HCEC 1CT (cell line): ENCODE measurements around the gene ENC1.

ENCODE experiments used
- DNase-seq: peaks from one replicate; pipeline ENCODE4 v3.0.0-alpha.2; 2017

Gene ENC1

GRCh38 chr5:74630453-74631066, 10.0 kb downstream of the ENC1 start:
- DNase-seq: peak; percentile 91

- DNase-seq: no peak
These were observed 11.2 kb downstream of the ENC1 start for GRCh38 chr5:74629326-74629725.

DNA sequence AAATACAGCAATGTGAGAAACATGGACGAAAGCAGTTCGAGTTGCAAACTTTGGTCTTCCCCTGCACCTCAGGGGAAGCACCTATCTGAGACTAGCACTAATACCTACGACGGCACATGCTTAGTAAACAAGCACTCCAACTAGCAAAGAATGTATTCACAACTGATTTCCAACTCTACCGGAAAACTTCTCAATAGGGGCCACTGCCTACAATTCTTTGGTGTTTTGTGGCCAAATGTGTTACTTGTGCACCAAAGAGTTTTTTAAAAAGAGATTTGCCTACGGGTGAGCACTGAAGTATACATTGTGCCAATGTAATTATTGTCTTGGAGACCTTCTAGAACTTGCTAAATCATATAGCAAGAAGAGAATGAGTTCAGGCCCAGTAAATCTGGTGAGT, 12.2 kb downstream of the ENC1 start:
- no peak for DNase-seq

DNA sequence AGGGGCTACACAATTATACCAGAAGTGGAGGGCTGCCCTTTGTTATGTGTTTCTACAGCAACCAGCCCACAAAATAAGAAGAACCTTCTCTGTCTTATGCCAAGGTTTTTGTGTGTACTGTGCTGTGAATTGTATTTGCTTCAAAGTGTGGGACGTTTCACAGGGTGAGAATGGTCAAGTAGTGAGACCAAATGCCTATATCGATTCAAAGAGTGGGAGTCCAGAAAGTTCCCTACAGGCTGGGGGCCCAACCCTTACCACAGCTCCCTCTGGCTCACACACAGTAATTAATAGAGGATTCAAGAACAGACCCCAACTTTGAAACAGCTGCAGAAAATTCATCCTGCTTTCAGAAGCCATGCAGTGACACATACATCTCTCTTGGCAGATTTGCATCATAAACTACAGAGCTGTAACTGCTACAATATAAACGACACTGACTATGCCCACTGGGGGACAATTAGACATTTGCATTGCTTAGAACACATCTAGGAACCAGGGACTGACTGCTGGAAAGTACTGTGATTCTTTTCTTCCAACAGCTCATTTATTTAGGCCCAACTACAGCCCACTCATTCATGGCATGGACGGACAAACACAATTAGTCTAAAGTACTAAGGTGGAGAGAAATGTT, 12.8 kb downstream of the ENC1 start:
- no peak for DNase-seq

- no peak for DNase-seq
These were observed 13.9 kb downstream of the ENC1 start for GRCh38 chr5:74626386-74627222.

- DNase-seq: no peak
These were observed 14.7 kb downstream of the ENC1 start for GRCh38 chr5:74625742-74626241.

DNA sequence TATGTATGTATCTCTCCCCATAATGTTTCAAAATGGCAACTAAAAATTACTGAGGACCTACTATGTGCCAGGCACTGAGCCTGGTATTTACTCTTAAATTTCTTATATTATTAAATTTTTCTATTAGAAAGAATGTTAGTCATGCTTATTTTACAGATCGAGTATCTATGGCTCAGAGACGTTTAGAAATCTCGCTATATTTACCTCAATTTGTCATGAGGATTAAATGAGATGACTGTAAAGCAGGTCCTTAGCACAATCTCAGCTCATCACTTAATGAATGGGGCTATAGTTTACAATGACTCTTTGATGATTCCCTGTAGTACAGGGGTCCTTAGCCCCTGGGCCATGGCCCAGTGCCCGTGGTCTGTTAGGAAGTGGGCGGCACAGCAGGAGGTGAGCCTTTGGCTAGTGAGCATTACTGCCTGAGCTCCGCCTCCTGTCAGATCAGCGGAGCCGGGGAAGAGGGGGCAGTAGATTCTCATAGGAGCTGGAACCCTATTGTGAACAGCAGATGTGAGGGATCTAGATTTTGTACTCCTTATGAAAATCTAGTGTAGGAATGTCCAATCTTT, 15.5 kb downstream of the ENC1 start:
- no peak for DNase-seq

- DNase-seq: no peak
These were observed 16.0 kb downstream of the ENC1 start for GRCh38 chr5:74624501-74624900.

- no peak for DNase-seq
These were observed 16.6 kb downstream of the ENC1 start for GRCh38 chr5:74623748-74624408.

DNA sequence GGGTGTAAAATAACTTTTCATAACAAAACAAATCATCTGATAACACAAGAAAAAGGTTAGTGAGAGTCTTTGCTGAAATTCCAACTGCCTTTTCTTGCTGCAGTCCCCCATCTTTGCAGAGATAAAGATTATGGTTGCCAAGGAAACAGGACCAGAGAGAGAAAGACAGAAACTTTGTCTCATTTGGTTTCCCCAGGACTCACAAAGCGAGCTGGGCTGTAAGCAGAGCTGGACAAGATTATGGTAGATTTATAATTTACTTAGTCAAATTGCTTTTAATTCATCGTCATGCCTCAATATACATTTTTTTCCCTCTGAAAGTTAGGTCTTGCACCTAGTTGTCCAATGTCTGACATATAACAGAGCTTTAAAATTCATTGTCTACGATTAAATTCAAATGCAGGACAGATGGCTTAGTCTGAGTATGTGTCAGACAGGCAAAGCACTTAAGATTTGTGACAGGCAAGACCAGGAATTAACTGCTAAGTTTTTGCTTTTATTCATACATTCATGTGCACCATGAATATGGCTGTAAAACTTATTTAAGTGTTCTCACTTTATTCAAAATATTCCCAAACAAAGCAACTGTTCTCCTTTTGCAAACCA, 17.4 kb downstream of the ENC1 start:
- no peak for DNase-seq

- DNase-seq: peak; percentile 17
These were observed 18.4 kb downstream of the ENC1 start for GRCh38 chr5:74622122-74622521.

GRCh38 chr5:74621492-74621891, 19.0 kb downstream of the ENC1 start:
- no peak for DNase-seq

DNA sequence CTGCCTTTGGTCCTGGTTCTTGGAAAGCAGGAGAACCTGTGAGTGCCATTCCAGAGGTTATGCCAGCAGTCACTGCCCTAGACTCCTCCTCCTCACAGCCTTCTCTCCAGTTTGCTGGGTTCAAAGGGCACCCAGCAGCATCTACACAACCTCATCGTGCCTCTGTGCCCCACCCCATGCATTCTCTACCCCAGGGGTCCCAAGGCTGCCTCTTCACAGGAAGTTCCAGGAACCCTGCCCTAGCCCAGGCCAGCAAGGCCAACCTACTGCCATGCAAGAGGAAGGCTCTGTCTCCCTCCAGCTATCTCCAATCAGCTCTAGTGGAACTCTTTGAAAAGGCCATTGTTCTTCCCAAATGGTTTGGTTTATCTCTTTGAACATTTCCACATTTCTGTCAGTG, 21.2 kb downstream of the ENC1 start:
- DNase-seq: no peak

GRCh38 chr5:74618106-74618505, 22.4 kb downstream of the ENC1 start:
- no peak for DNase-seq

DNA sequence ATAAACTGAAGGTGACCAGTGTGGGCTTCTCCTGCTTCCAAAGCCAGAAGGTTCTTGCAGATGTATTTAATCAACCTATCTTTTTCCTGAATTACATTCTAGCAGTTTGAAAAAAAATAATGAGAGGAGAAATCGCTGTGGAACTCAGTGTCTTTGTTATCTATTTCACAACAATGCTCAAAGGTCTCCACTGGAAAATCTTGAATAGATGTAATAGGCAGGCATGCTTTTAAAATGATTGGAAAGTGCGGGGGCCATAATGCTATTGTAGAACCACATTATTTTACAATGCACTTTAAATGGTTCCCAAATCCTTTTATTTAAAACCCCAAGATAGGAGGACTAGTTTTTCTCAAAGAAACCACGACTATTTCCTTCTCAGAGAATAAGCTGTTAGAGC, 23.3 kb downstream of the ENC1 start:
- DNase-seq: no peak

GRCh38 chr5:74616236-74617146, 24.0 kb downstream of the ENC1 start:
- no peak for DNase-seq

DNA sequence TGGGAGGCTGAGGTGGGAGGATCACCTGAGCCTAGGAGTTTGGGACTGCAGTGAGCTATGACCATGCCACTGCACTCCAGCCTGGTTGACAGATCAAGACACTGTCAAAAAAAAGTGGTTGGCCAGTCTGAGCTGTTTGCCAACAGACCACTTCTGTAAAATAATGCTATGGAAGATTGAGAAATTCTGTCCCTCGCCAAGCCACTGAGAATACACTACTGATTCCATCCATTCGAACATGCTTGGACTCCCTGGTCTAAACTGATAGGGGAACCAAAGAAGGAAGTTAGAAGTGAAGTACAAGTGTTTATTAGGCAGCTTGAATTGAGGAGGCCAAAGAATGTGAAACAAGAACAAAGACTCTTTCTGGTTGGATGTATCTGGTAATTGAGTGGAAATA, 27.2 kb downstream of the ENC1 start:
- no peak for DNase-seq

- DNase-seq: no peak
These were observed 28.5 kb downstream of the ENC1 start for GRCh38 chr5:74612045-74612444.

- no peak for DNase-seq
These were observed 31.6 kb downstream of the ENC1 start for GRCh38 chr5:74608736-74609601.

DNA sequence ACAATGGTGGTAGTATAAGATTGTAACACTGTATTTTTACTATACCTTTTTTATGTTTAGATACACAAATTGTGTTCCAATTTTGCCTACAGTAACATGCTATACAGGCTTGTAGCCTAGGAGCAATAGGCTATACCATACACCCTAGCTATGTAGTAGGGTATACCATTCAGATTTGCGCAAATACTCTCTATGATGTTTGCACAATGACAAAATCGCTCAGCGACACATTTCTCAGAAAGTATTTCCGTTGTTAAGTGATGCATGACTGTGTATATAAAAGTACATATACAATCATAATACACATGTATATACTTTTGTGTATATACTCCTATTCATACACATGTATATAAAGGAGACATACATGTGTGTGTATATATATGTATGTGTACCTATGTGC, 34.8 kb downstream of the ENC1 start:
- DNase-seq: no peak
